SK-N-SH (cell line): ENCODE measurements around the gene MME. TPM values are rescaled to one million over a fixed set of nuclear protein-coding genes. Genes with fewer than 3 reads are reported as not detected.

Source experiments
- CTCF ChIA-PET: fragments of 300-600, 350-600 bp; formaldehyde crosslinking; extraction: SDS; loops from one replicate; lab custom pipeline; 2021; lab: Yijun Ruan, JAX
- POLR2A ChIA-PET: fragments of 350-600 bp; sonication (Branson Sonifier 250); formaldehyde crosslinking; extraction: SDS; loops from one replicate; lab custom pipeline; 2020; ENCODE audit warnings: antibody characterized with exemption, inconsistent platforms; lab: Yijun Ruan, JAX
- DNase-seq: peaks from one replicate; pipeline ENCODE4 v3.0.0; 2012
- H2AFZ ChIP-seq: fragments of 200-600 bp; sonication (generic); 2 replicates; pipeline ENCODE4 v1.8.1; 2016; ENCODE audit warnings: antibody characterized with exemption, mild to moderate bottlenecking, low read depth
- H3F3A ChIP-seq: fragments of 200-600 bp; sonication (generic); replicated peaks from 2 replicates; pipeline ENCODE3; 2016; ENCODE audit warnings: antibody characterized with exemption, mild to moderate bottlenecking; ENCODE audit not compliant: insufficient read depth
- H3K27ac ChIP-seq, 2 experiments: fragments of 200-500 bp in 1 of 2; fragments of 200-600 bp in 1 of 2; sonication (Bioruptor generic) in 1 of 2; sonication (generic), shearing (Covaris generic) in 1 of 2; 2 replicates each; pipeline versions ENCODE4 v1.5.1 to v1.6.1; 2014 to 2016; ENCODE audit warnings: low read depth in 2 of 2, inconsistent platforms in 1 of 2, low read length in 1 of 2, mild to moderate bottlenecking in 1 of 2, mixed read lengths in 1 of 2
- H3K27me3 ChIP-seq: fragments of 200-600 bp; sonication (generic), shearing (Covaris generic); 2 replicates; pipeline ENCODE4 v1.6.1; 2016; ENCODE audit warnings: mixed run types; ENCODE audit not compliant: insufficient read depth
- H3K36me3 ChIP-seq, 2 experiments: fragments of 200-500 bp in 1 of 2; fragments of 200-600 bp in 1 of 2; sonication (Bioruptor generic) in 1 of 2; sonication (generic) in 1 of 2; replicated peaks in 1 of 2; 2 replicates each; pipeline versions ENCODE3 to v1.5.1; 2014 to 2016; ENCODE audit warnings: low read length in 1 of 2, mild to moderate bottlenecking in 1 of 2; ENCODE audit not compliant: insufficient read depth in 2 of 2, control insufficient read depth in 1 of 2
- H3K4me1 ChIP-seq, 2 experiments: fragments of 200-500 bp in 1 of 2; fragments of 200-600 bp in 1 of 2; sonication (Bioruptor generic) in 1 of 2; sonication (generic), shearing (Covaris generic) in 1 of 2; 2 replicates each; pipeline versions ENCODE4 v1.5.1 to v1.6.1; 2014 to 2016; ENCODE audit warnings: low read depth in 1 of 2, low read length in 1 of 2, mixed run types in 1 of 2; ENCODE audit not compliant: insufficient read depth in 2 of 2, control insufficient read depth in 1 of 2
- H3K4me2 ChIP-seq: fragments of 200-600 bp; sonication (generic), shearing (Covaris generic); 2 replicates; pipeline ENCODE4 v1.6.1; 2017; ENCODE audit warnings: mixed run types
- H3K4me3 ChIP-seq, 2 experiments: fragments of 200-500 bp in 1 of 2; fragments of 200-600 bp in 1 of 2; sonication (Bioruptor generic) in 1 of 2; sonication (generic), shearing (Covaris generic) in 1 of 2; 2 replicates each; pipeline versions ENCODE4 v1.5.1 to v1.8.1; 2014 to 2016; ENCODE audit warnings: low read depth in 2 of 2, inconsistent platforms in 1 of 2, low read length in 1 of 2, mild to moderate bottlenecking in 1 of 2, mixed read lengths in 1 of 2, moderate library complexity in 1 of 2
- H3K79me2 ChIP-seq: fragments of 200-600 bp; sonication (generic); 2 replicates; pipeline ENCODE4 v1.8.1; 2017; ENCODE audit warnings: mild to moderate bottlenecking; ENCODE audit not compliant: insufficient read depth
- H3K9ac ChIP-seq: fragments of 200-600 bp; sonication (generic); 2 replicates; pipeline ENCODE4 v1.6.1; 2017; ENCODE audit warnings: mixed run types
- H3K9me2 ChIP-seq: fragments of 200-600 bp; sonication (generic); 2 replicates; pipeline ENCODE4 v1.6.1; 2017; ENCODE audit warnings: mixed run types
- H3K9me3 ChIP-seq: fragments of 200-600 bp; sonication (generic); 2 replicates; pipeline ENCODE4 v1.6.1; 2017; ENCODE audit warnings: mixed run types, mild to moderate bottlenecking, moderate library complexity
- H4K20me1 ChIP-seq: fragments of 200-600 bp; sonication (generic); 2 replicates; pipeline ENCODE4 v1.6.1; 2017; ENCODE audit warnings: mild to moderate bottlenecking, mixed run types; ENCODE audit not compliant: insufficient read depth
- CTCF ChIP-seq: fragments of 200-600 bp; sonication (generic); IDR thresholded peaks from 2 replicates; pipeline ENCODE4 v1.6.1; 2017; ENCODE audit warnings: antibody characterized with exemption, mild to moderate bottlenecking, moderate library complexity
- FOSL2 ChIP-seq: IDR thresholded peaks from 2 replicates; pipeline ENCODE4 v1.4.0; 2012; ENCODE audit warnings: low read depth, mild to moderate bottlenecking, moderate library complexity, borderline replicate concordance
- MEF2A ChIP-seq: IDR thresholded peaks from 2 replicates; pipeline ENCODE4 v1.4.0; 2012; ENCODE audit warnings: low read depth, borderline replicate concordance
- RAD21 ChIP-seq: IDR thresholded peaks from 2 replicates; pipeline ENCODE4 v1.6.1; 2012; ENCODE audit warnings: mild to moderate bottlenecking, low read length
- RFX5 ChIP-seq: IDR thresholded peaks from 2 replicates; pipeline ENCODE4 v1.6.1; 2012; ENCODE audit warnings: mild to moderate bottlenecking, improper control_type of control experiment, low read length
- TEAD4 ChIP-seq: IDR thresholded peaks from 2 replicates; pipeline ENCODE4 v1.4.0; 2012; ENCODE audit warnings: mild to moderate bottlenecking, borderline replicate concordance; ENCODE audit not compliant: insufficient read depth
- WGBS: methylation state at CpG from one replicate; pipeline ENCODE4 v1.1.6; 2017; ENCODE audit warnings: low lambda C conversion rate; 5-methylcytosine and 5-hydroxymethylcytosine counted together
- polyA plus RNA-seq, 3 experiments: library from polyadenylated mRNA; depleted of rRNA; stranded (reverse); fragments of >200 nt; gene quantifications; 2 replicates each; pipeline ENCODE4 v1.2.3, GENCODE V29; 2012
- TF ChIP-seq, protein P1 (sequence below): IDR thresholded peaks from 2 replicates; pipeline ENCODE4 v1.4.0; 2012; ENCODE audit warnings: low read depth, borderline replicate concordance
- TF ChIP-seq, protein P2 (sequence below): IDR thresholded peaks from 2 replicates; pipeline ENCODE4 v1.6.1; 2012; ENCODE audit warnings: mild to moderate bottlenecking, low read depth, low read length, moderate library complexity

The MME gene
- polyA plus RNA-seq, 1 of the 3 experiments (the other 2 are of a cell fraction): 167 TPM

- H3K36me3 ChIP-seq: no peaks in the 10 kb centered on the region
- H3K27ac ChIP-seq: no peak overlapping the region
- no peaks in the 10 kb centered on the region for H3K27me3 ChIP-seq
- WGBS: 52% methylated on average over 3 of the region's 3 CpGs
- no peaks in the 10 kb centered on the region for H3K79me2 ChIP-seq
- H3F3A ChIP-seq: no peaks in the 10 kb centered on the region
- TF ChIP-seq, protein P1, sequence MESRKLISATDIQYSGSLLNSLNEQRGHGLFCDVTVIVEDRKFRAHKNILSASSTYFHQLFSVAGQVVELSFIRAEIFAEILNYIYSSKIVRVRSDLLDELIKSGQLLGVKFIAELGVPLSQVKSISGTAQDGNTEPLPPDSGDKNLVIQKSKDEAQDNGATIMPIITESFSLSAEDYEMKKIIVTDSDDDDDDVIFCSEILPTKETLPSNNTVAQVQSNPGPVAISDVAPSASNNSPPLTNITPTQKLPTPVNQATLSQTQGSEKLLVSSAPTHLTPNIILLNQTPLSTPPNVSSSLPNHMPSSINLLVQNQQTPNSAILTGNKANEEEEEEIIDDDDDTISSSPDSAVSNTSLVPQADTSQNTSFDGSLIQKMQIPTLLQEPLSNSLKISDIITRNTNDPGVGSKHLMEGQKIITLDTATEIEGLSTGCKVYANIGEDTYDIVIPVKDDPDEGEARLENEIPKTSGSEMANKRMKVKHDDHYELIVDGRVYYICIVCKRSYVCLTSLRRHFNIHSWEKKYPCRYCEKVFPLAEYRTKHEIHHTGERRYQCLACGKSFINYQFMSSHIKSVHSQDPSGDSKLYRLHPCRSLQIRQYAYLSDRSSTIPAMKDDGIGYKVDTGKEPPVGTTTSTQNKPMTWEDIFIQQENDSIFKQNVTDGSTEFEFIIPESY: no peak
- no peak overlapping the region for H2AFZ ChIP-seq
- no peaks in the 10 kb centered on the region for H4K20me1 ChIP-seq
- peaks cover 5% of the 10 kb centered on the region; the same call in 1 of the 2 replicates for H3K9me3 ChIP-seq
- H3K4me3 ChIP-seq: no peak overlapping the region
- ChIA-PET POLR2A (interaction anchor here (0.6 kb wide), 1 partner anchor 14 kb away, joined by 3 read pairs; no protein-coding TSS in a partner anchor), CTCF (no interaction called here)
- no peaks in the 10 kb centered on the region for H3K9me2 ChIP-seq
- H3K9ac ChIP-seq: no peak overlapping the region
- no peak overlapping the region for H3K4me2 ChIP-seq
- DNase-seq: no peak
- no peaks in the 10 kb centered on the region for H3K4me1 ChIP-seq
Measured at GRCh38 chr3:155047672-155048071, 32.4 kb upstream of the MME start.

GRCh38 chr3:155049959-155050358 is 30.2 kb upstream of the MME start:
- no peaks in the 10 kb centered on the region for H3K27me3 ChIP-seq
- TF ChIP-seq, protein P2, sequence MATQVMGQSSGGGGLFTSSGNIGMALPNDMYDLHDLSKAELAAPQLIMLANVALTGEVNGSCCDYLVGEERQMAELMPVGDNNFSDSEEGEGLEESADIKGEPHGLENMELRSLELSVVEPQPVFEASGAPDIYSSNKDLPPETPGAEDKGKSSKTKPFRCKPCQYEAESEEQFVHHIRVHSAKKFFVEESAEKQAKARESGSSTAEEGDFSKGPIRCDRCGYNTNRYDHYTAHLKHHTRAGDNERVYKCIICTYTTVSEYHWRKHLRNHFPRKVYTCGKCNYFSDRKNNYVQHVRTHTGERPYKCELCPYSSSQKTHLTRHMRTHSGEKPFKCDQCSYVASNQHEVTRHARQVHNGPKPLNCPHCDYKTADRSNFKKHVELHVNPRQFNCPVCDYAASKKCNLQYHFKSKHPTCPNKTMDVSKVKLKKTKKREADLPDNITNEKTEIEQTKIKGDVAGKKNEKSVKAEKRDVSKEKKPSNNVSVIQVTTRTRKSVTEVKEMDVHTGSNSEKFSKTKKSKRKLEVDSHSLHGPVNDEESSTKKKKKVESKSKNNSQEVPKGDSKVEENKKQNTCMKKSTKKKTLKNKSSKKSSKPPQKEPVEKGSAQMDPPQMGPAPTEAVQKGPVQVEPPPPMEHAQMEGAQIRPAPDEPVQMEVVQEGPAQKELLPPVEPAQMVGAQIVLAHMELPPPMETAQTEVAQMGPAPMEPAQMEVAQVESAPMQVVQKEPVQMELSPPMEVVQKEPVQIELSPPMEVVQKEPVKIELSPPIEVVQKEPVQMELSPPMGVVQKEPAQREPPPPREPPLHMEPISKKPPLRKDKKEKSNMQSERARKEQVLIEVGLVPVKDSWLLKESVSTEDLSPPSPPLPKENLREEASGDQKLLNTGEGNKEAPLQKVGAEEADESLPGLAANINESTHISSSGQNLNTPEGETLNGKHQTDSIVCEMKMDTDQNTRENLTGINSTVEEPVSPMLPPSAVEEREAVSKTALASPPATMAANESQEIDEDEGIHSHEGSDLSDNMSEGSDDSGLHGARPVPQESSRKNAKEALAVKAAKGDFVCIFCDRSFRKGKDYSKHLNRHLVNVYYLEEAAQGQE: no peak
- TF ChIP-seq CTCF (no peak), FOSL2 (no peak), TEAD4 (no peak), MEF2A (no peak), RFX5 (no peak), RAD21 (no peak)
- no peak for DNase-seq
- H3K9ac ChIP-seq: no peak overlapping the region
- no peaks in the 10 kb centered on the region for H3K36me3 ChIP-seq
- H3F3A ChIP-seq: no peaks in the 10 kb centered on the region
- no peak overlapping the region for H2AFZ ChIP-seq
- no peaks in the 10 kb centered on the region for H3K79me2 ChIP-seq
- no peaks in the 10 kb centered on the region for H3K4me1 ChIP-seq
- no peaks in the 10 kb centered on the region for H4K20me1 ChIP-seq
- no peak overlapping the region for H3K4me3 ChIP-seq
- H3K27ac ChIP-seq: no peak overlapping the region
- ChIA-PET CTCF (no interaction called here), POLR2A (no interaction called here)
- no peak overlapping the region for H3K4me2 ChIP-seq
- H3K9me2 ChIP-seq: no peaks in the 10 kb centered on the region
- 54% methylated on average over 4 of the region's 4 CpGs for WGBS
- H3K9me3 ChIP-seq: peaks cover 5% of the 10 kb centered on the region; the same call in 1 of the 2 replicates
